Progenitor cell of endocrine pancreas (in vitro differentiated cells): ENCODE measurements around the gene TLN1. TPM values are rescaled to one million over a fixed set of nuclear protein-coding genes. Genes with fewer than 3 reads are reported as not detected.

Source experiments
- DNase-seq: peaks from one replicate; pipeline ENCODE4 v3.0.0; 2021; ENCODE audit warnings: low spot score; ENCODE audit not compliant: unreplicated experiment
- H3K27ac Mint-ChIP-seq: 2 replicates; pipeline ENCODE4 v1.8.0; 2021; ENCODE audit warnings: mild to moderate bottlenecking, moderate library complexity, mixed read lengths
- H3K27me3 Mint-ChIP-seq: 2 replicates; pipeline ENCODE4 v1.8.0; 2021; ENCODE audit warnings: mixed read lengths
- H3K36me3 Mint-ChIP-seq: 2 replicates; pipeline ENCODE4 v1.8.0; 2022; ENCODE audit warnings: mixed read lengths; ENCODE audit not compliant: insufficient read depth
- H3K4me1 Mint-ChIP-seq: 2 replicates; pipeline ENCODE4 v1.8.0; 2021; ENCODE audit warnings: low read depth, mixed read lengths
- H3K4me3 Mint-ChIP-seq: 2 replicates; pipeline ENCODE4 v1.8.0; 2021; ENCODE audit warnings: low read depth, mild to moderate bottlenecking, moderate library complexity, mixed read lengths
- H3K9me3 Mint-ChIP-seq: 2 replicates; pipeline ENCODE4 v1.8.0; 2021; ENCODE audit warnings: low read depth, mixed read lengths
- total RNA-seq: library from RNA; stranded (reverse); gene quantifications from 2 replicates; pipeline ENCODE4 v1.2.1, GENCODE V29; 2021
- TF ChIP-seq, protein P1 (sequence below): fragments of 200-600 bp; sonication (generic); IDR thresholded peaks from one replicate; pipeline ENCODE4 v1.5.0; 2021; ENCODE audit warnings: antibody characterized with exemption, mild to moderate bottlenecking; ENCODE audit not compliant: unreplicated experiment

TLN1 gene
- total RNA-seq, 1 donor from 2014 or later, result 136 TPM

DNA sequence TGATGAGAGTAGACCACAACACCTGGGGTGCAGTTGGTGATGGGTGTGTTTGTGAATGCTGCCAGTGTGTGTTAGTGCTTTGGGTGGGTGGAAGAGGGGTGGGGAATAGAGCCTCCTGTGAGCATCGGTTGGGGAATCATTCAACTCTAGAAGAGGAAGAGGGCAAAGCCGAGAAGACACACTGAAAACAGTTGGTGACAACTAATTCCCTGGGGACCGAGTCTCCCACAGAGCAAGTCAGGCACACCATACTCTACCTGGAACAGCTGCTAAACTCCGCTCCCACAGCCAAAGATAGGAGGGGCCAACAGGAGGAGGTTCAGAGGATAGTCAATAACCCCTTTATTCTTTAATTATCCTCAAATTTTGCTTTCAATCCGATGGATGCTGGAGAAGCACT, 65.4 kb downstream of the TLN1 start:
- TF ChIP-seq, protein P1, sequence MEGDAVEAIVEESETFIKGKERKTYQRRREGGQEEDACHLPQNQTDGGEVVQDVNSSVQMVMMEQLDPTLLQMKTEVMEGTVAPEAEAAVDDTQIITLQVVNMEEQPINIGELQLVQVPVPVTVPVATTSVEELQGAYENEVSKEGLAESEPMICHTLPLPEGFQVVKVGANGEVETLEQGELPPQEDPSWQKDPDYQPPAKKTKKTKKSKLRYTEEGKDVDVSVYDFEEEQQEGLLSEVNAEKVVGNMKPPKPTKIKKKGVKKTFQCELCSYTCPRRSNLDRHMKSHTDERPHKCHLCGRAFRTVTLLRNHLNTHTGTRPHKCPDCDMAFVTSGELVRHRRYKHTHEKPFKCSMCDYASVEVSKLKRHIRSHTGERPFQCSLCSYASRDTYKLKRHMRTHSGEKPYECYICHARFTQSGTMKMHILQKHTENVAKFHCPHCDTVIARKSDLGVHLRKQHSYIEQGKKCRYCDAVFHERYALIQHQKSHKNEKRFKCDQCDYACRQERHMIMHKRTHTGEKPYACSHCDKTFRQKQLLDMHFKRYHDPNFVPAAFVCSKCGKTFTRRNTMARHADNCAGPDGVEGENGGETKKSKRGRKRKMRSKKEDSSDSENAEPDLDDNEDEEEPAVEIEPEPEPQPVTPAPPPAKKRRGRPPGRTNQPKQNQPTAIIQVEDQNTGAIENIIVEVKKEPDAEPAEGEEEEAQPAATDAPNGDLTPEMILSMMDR, result no peak
- no peak overlapping the region for H3K27ac Mint-ChIP-seq
- peaks cover 4% of the 10 kb centered on the region for H3K36me3 Mint-ChIP-seq
- H3K9me3 Mint-ChIP-seq, result no peaks in the 10 kb centered on the region
- no peak for DNase-seq
- peaks cover 6% of the 10 kb centered on the region for H3K4me1 Mint-ChIP-seq
- H3K27me3 Mint-ChIP-seq, result no peaks in the 10 kb centered on the region
- no peak overlapping the region for H3K4me3 Mint-ChIP-seq

DNA sequence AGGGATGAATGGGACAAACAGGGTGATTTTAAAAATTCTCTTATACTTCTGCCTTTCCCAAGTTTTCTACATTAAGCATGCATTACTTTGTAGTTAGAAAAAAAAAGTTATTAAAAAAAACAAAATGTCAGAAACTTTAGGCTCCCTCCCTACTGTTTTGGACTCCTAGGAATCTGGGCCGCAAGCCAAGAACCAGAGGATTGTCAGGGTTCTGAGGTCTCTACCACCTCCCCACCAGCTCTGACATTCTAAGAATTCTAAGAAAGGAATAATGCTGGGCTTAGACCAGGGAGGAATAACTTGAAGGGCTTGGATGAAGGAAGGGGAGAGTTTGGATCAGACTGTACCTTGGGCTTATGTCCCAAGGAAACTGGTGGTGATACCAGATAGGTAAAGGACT, 66.0 kb downstream of the TLN1 start:
- Mint-ChIP-seq H3K4me3 (peak overlapping the region; percentile 81), H3K36me3 (peaks cover 4% of the 10 kb centered on the region), H3K9me3 (no peaks in the 10 kb centered on the region), H3K27ac (no peak overlapping the region), H3K4me1 (peaks cover 6% of the 10 kb centered on the region), H3K27me3 (no peaks in the 10 kb centered on the region)
- TF ChIP-seq, protein P1, result no peak
- DNase-seq, result no peak

DNA sequence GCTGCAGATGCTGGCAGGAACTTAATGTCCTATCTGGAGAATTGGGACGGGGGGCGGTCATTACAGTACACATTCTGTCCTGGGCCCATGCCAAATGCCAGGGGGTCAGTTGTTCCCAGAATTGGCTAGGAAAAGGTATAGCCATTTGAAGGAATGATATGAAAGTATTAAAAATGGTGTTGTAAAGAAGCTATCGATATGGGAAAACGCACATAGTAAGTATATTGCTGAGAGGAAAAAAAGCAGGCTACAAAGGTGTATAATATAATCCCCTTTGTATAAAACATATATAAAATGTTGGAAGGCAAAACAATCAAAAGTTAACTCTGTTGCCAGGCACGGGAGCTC, 66.5 kb downstream of the TLN1 start:
- Mint-ChIP-seq H3K27ac (no peak overlapping the region), H3K9me3 (no peaks in the 10 kb centered on the region), H3K4me1 (peaks cover 6% of the 10 kb centered on the region), H3K27me3 (no peaks in the 10 kb centered on the region), H3K36me3 (peaks cover 6% of the 10 kb centered on the region), H3K4me3 (peak overlapping the region; percentile 81)
- no peak for DNase-seq
- TF ChIP-seq, protein P1, result no peak

DNA sequence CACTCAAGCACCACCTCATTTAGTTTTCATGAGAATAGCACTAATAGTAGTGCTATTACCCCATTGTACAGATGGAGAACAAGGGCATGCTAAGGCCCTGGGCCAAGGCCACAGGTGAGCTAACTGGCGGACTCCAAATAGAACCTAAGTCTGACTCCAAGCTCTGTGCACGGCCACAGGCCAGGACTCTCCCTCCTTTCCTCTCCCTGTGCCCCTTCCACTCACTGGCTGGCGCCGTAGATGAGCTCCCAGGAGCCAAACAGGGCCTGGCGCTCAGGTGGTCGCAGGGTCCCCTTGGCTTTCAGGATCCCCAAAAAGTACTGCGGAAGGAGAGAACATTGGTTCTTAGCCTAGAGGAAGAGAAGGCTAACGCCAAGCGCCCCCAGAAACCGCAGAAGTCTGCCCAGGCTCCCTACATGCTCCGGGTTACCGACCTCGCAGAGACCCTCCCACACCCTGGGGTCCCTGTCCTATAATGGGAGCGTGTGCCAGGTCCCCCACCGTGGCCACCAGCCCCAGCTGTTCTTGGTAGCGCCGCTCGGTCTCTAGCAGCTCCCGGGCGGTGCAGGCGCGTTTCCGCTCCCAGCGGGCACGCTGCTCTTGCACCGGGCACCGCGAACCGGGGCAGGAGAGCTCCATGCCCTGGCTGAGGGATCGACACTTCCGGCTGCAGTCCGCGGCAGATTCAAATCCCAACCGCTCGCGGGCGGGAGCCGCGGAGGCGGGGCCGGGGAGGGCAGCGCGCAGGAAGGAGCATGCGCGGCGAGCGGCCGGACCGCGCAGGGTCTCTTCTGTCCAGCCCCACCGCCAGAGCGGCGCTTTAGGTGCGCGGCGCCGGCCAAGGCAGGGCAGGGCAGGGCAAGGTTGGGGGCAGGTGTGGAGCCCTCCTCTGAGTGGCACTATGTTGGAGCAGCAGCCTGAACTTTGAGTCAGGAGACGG, 67.2 kb downstream of the TLN1 start, which contains the start of gene ARHGEF39:
TSS of gene ARHGEF39 (minus strand) at position 665 of the 940 bp plus-strand sequence. CDS start at position 639, 26 bp downstream.
- Mint-ChIP-seq H3K9me3 (no peaks in the 10 kb centered on the region), H3K27me3 (no peaks in the 10 kb centered on the region), H3K4me3 (peak within 1 kb of the TSS; percentile 81), H3K4me1 (peaks cover 6% of the 10 kb centered on the region), H3K36me3 (peaks cover 7% of the 10 kb centered on the region), H3K27ac (no peak within 1 kb of the TSS)
- DNase-seq, result peak; percentile 79
- TF ChIP-seq, protein P1, result peak; percentile 54

DNA sequence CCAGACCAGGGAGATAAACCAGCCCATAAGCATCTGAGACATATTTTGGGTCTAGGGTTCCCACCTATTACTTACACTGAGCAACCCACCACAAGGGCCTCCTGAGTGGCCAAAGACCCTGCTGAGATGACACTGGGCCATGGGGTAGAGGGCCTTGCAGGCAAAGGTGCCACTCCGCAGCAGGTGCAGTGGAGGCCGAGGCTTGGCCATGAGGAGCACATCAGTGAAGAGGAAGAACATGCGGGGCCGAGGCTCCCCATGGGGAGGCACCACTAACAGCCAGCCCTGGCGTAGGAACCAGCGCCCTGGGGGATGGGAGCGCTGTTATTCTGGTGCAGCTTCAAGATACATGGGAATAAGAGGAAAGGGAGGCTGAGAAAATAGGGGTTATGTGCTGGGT, 69.6 kb downstream of the TLN1 start:
- H3K9me3 Mint-ChIP-seq, result no peaks in the 10 kb centered on the region
- TF ChIP-seq, protein P1, result no peak
- no peaks in the 10 kb centered on the region for H3K27me3 Mint-ChIP-seq
- DNase-seq, result no peak
- H3K36me3 Mint-ChIP-seq, result peaks cover 9% of the 10 kb centered on the region
- H3K27ac Mint-ChIP-seq, result no peak overlapping the region
- no peak overlapping the region for H3K4me3 Mint-ChIP-seq
- peaks cover 11% of the 10 kb centered on the region for H3K4me1 Mint-ChIP-seq
